Posterior vena cava (tissue), 2 donors: Measurements from ENCODE around the gene COL4A2. TPM values are rescaled to one million over a fixed set of nuclear protein-coding genes. Genes with fewer than 3 reads are reported as not detected.
"Not testable (repeated sequence)": the region's sequence is repeated elsewhere in the genome, so short reads cannot be mapped to it uniquely, and the experiment has no call there.

Source experiments
- DNase-seq: peaks from one replicate; pipeline ENCODE4 v3.0.0-alpha.2; 2020; ENCODE audit warnings: low spot score
- intact Hi-C, 2 donors: fragments of 100-400 bp; cut with DNase I; formaldehyde crosslinking; loops; one replicate each; pipeline versions ENCODE4 v1.14.1 to v1.14.2; 2022 to 2023
- total RNA-seq, 2 donors: library from RNA; stranded (reverse); fragmentation: NEBNext Ultra II Directional; extraction: Animal tissue kit (Norgen Biotek cat#: 25700); gene quantifications; one replicate each; pipeline ENCODE4 v1.2.1, GENCODE V29; 2021
- donor health status: DM: yes; HTN: yes; CAD: no.
- donor health status: DM: yes; HTN: yes; CAD: no.

Gene COL4A2
- total RNA-seq, 2 donors from 2014 or later, result 816 to 963 TPM

GRCh38 chr13:110301606-110302553 is 5.2 kb upstream of the COL4A2 start:
- intact Hi-C loops, result loop anchor here in 1 of 2 donors (2.0 kb wide), 1 partner anchor 39 kb away; no protein-coding TSS in a partner anchor
- DNase-seq, result no peak

GRCh38 chr13:110302997-110303396 is 4.1 kb upstream of the COL4A2 start:
- intact Hi-C loops, result no loop called here
- DNase-seq, result no peak

GRCh38 chr13:110303644-110304043 is 3.4 kb upstream of the COL4A2 start:
- intact Hi-C loops, result no loop called here

GRCh38 chr13:110304256-110304655 is 2.8 kb upstream of the COL4A2 start:
- intact Hi-C loops, result no loop called here
- peak; percentile 72 for DNase-seq

More at GRCh38 chr13:110303644-110304043, 3.4 kb upstream of the COL4A2 start:
- DNase-seq, result no peak

GRCh38 chr13:110305001-110305400 is 2.1 kb upstream of the COL4A2 start:
- intact Hi-C loops, result loop anchor here in 1 of 2 donors (5.0 kb wide), 1 partner anchor 83 kb away; no protein-coding TSS in a partner anchor
- no peak for DNase-seq

- intact Hi-C loops, result loop anchor here in 1 of 2 donors (5.0 kb wide), 1 partner anchor 83 kb away; no protein-coding TSS in a partner anchor
- DNase-seq, result no peak
Measured at GRCh38 chr13:110305544-110305943, 1.5 kb upstream of the COL4A2 start.

- intact Hi-C loops, result loop anchor here in 1 of 2 donors (5.0 kb wide), 1 partner anchor 84 kb away; no protein-coding TSS in a partner anchor
- DNase-seq, result peak; percentile 53
Measured at GRCh38 chr13:110305949-110306339, 1.1 kb upstream of the COL4A2 start.

GRCh38 chr13:110306340-110306959 is 634 bp upstream of the COL4A2 start:
- DNase-seq, result peak; percentile 84
- intact Hi-C loops, result loop anchor here in 1 of 2 donors (5.0 kb wide), 1 partner anchor 84 kb away; no protein-coding TSS in a partner anchor

- intact Hi-C loops, result loop anchor here in 1 of 2 donors (5.0 kb wide), 1 partner anchor 86 kb away; no protein-coding TSS in a partner anchor
- peak; percentile 85 for DNase-seq
Measured at GRCh38 chr13:110307767-110308655, 927 bp downstream of the COL4A2 start.

GRCh38 chr13:110308656-110309359 is 1.7 kb downstream of the COL4A2 start:
- intact Hi-C loops, result loop anchor here in 1 of 2 donors (5.0 kb wide), 1 partner anchor 87 kb away; no protein-coding TSS in a partner anchor
- DNase-seq, result no peak

GRCh38 chr13:110309661-110310524 is 2.8 kb downstream of the COL4A2 start:
- no peak for DNase-seq
- intact Hi-C loops, result loop anchor here in 1 of 2 donors (5.0 kb wide), 1 partner anchor 88 kb away; no protein-coding TSS in a partner anchor

- intact Hi-C loops, result no loop called here
- DNase-seq, result no peak
Measured at GRCh38 chr13:110310541-110311442, 3.7 kb downstream of the COL4A2 start.

GRCh38 chr13:110311443-110312338 is 4.6 kb downstream of the COL4A2 start:
- no peak for DNase-seq
- intact Hi-C loops, result no loop called here

GRCh38 chr13:110312339-110313031 is 5.4 kb downstream of the COL4A2 start:
- no peak for DNase-seq
- intact Hi-C loops, result no loop called here

- intact Hi-C loops, DNase-seq: not testable (repeated sequence)
Measured at GRCh38 chr13:110313261-110313660, 6.2 kb downstream of the COL4A2 start.
